Measurements from ENCODE around the gene LMF2. TPM values are rescaled to one million over a fixed set of nuclear protein-coding genes. Genes with fewer than 3 reads are reported as not detected.

Gene LMF2
- total and polyA plus RNA-seq, 5 donors from 2014 or later, result 21.5 to 113 (median 21.8) TPM

DNA sequence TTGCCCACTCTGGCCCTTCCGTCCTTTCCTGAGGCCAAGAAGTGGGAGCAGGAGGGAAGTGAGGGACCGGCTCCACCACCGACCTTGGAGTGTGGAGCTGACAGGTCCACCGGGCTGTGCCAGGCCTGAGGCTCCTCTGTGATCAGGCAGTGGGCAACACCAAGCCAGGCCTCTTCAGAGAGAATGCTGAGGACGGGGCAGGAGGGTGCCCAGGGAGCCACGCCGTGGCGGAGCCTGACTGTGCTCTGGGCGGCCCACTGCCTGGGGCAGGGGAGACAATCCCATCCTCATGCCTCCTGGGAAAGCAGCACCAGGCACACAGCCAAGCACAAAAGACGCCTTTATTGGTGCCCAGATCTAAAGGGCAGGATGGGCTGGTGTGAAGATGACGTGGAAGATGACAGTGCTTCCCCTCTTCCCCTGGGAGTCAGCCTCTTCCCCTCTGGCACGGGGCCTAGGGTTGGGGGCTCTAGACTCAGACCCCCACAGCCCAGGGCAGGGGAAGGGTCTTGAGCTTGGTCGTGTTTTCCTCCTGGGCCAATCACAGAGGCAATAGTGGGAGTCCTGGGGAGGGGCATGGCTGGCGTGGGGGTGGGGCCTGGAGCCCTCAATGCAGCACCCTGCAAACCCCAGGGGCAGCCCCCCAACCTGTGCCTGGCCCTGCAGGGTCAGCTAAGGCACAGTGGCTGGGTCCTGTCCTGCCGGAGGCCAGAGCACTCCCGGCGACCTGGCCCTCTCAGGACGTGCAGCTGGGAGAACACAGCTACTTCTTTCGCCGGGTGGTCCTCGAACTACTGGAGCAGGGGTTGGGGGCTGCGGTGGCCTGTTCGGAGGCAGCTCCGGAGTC lies 4.7 kb downstream of the LMF2 start:
- peaks cover 16% of the 10 kb centered on the region for H3K4me1 ChIP-seq (ENCODE audit: control insufficient read depth, insufficient read depth, low read length, poor library complexity, severe bottlenecking)
- no peaks in the 10 kb centered on the region for H3K27me3 Mint-ChIP-seq
- H3K27ac Mint-ChIP-seq, result no peak overlapping the region
- no peaks in the 10 kb centered on the region for H3K36me3 Mint-ChIP-seq
- no peaks in the 10 kb centered on the region for H3K9me3 Mint-ChIP-seq
- no peak overlapping the region for H3K27ac ChIP-seq (ENCODE audit: insufficient read depth, low read length, poor library complexity, severe bottlenecking)
- H3K27me3 ChIP-seq (ENCODE audit: control insufficient read depth, insufficient read depth, low read length), result no peaks in the 10 kb centered on the region
- no peak for DNase-seq
- no peak for ATAC-seq (ENCODE audit: low read depth in 2 of 2)
- H3K4me1 Mint-ChIP-seq, result peaks cover 0 to 17% (median 4%) of the 10 kb centered on the region in 4 donors
- no peak overlapping the region for H3K4me3 Mint-ChIP-seq
- H3K4me3 ChIP-seq (ENCODE audit: low read depth, low read length), result no peak overlapping the region
- no peaks in the 10 kb centered on the region for H3K9me3 ChIP-seq (ENCODE audit: control insufficient read depth in 2 of 2, low read length in 2 of 2)
- peaks cover 20% of the 10 kb centered on the region for H3K36me3 ChIP-seq (ENCODE audit: control insufficient read depth, insufficient read depth, low read length)

GRCh38 chr22:50502096-50502495 lies 5.4 kb downstream of the LMF2 start:
- H3K4me1 ChIP-seq (ENCODE audit: control insufficient read depth, insufficient read depth, low read length, poor library complexity, severe bottlenecking), result peaks cover 16% of the 10 kb centered on the region
- no peaks in the 10 kb centered on the region for H3K27me3 Mint-ChIP-seq
- no peak overlapping the region for H3K27ac Mint-ChIP-seq
- DNase-seq (no peak), ATAC-seq (ENCODE audit: low read depth in 2 of 2) (no peak)
- peaks cover 0 to 14% (median 4%) of the 10 kb centered on the region in 4 donors for H3K4me1 Mint-ChIP-seq
- no peak overlapping the region for H3K27ac ChIP-seq (ENCODE audit: insufficient read depth, low read length, poor library complexity, severe bottlenecking)
- H3K36me3 Mint-ChIP-seq, result no peaks in the 10 kb centered on the region
- H3K4me3 Mint-ChIP-seq, result peak overlapping the region in 1 of 4 donors; percentile 77
- H3K4me3 ChIP-seq (ENCODE audit: low read depth, low read length), result no peak overlapping the region
- H3K9me3 ChIP-seq (ENCODE audit: control insufficient read depth in 2 of 2, low read length in 2 of 2), result no peaks in the 10 kb centered on the region
- peaks cover 20% of the 10 kb centered on the region for H3K36me3 ChIP-seq (ENCODE audit: control insufficient read depth, insufficient read depth, low read length)
- no peaks in the 10 kb centered on the region for H3K9me3 Mint-ChIP-seq
- no peaks in the 10 kb centered on the region for H3K27me3 ChIP-seq (ENCODE audit: control insufficient read depth, insufficient read depth, low read length)

GRCh38 chr22:50500452-50500851 lies 7.0 kb downstream of the LMF2 start:
- Histone ChIP-seq H3K4me3 (ENCODE audit: low read depth, low read length) (no peak overlapping the region), H3K9me3 (ENCODE audit: control insufficient read depth in 2 of 2, low read length in 2 of 2) (no peaks in the 10 kb centered on the region), H3K4me1 (ENCODE audit: control insufficient read depth, insufficient read depth, low read length, poor library complexity, severe bottlenecking) (no peaks in the 10 kb centered on the region), H3K27me3 (ENCODE audit: control insufficient read depth, insufficient read depth, low read length) (no peaks in the 10 kb centered on the region), H3K36me3 (ENCODE audit: control insufficient read depth, insufficient read depth, low read length) (peaks cover 19% of the 10 kb centered on the region), H3K27ac (ENCODE audit: insufficient read depth, low read length, poor library complexity, severe bottlenecking) (no peak overlapping the region)
- no peaks in the 10 kb centered on the region for H3K9me3 Mint-ChIP-seq
- DNase-seq (no peak), ATAC-seq (ENCODE audit: low read depth in 2 of 2) (no peak)
- H3K4me3 Mint-ChIP-seq, result no peak overlapping the region
- H3K36me3 Mint-ChIP-seq, result no peaks in the 10 kb centered on the region
- H3K27ac Mint-ChIP-seq, result peak overlapping the region in 1 of 3 donors; percentile 71
- peaks cover 0 to 8% (median 4%) of the 10 kb centered on the region in 4 donors for H3K4me1 Mint-ChIP-seq
- H3K27me3 Mint-ChIP-seq, result no peaks in the 10 kb centered on the region

GRCh38 chr22:50498322-50498890 lies 9.1 kb downstream of the LMF2 start:
- Mint-ChIP-seq H3K4me1 (peaks cover 0 to 8% (median 4%) of the 10 kb centered on the region in 4 donors), H3K27me3 (no peaks in the 10 kb centered on the region), H3K9me3 (no peaks in the 10 kb centered on the region), H3K27ac (no peak overlapping the region), H3K4me3 (peak overlapping the region in 2 of 4 donors; percentile 29 to 63), H3K36me3 (no peaks in the 10 kb centered on the region)
- Histone ChIP-seq H3K4me1 (ENCODE audit: control insufficient read depth, insufficient read depth, low read length, poor library complexity, severe bottlenecking) (no peaks in the 10 kb centered on the region), H3K4me3 (ENCODE audit: low read depth, low read length) (no peak overlapping the region), H3K27me3 (ENCODE audit: control insufficient read depth, insufficient read depth, low read length) (no peaks in the 10 kb centered on the region), H3K36me3 (ENCODE audit: control insufficient read depth, insufficient read depth, low read length) (peaks cover 11% of the 10 kb centered on the region), H3K27ac (ENCODE audit: insufficient read depth, low read length, poor library complexity, severe bottlenecking) (no peak overlapping the region), H3K9me3 (ENCODE audit: control insufficient read depth in 2 of 2, low read length in 2 of 2) (no peaks in the 10 kb centered on the region)
- ATAC-seq (ENCODE audit: low read depth in 2 of 2), result peak; percentile 74 to 83
- DNase-seq, result peak; percentile 49 to 74 (median 70)

- Histone ChIP-seq H3K4me1 (ENCODE audit: control insufficient read depth, insufficient read depth, low read length, poor library complexity, severe bottlenecking) (no peaks in the 10 kb centered on the region), H3K9me3 (ENCODE audit: control insufficient read depth in 2 of 2, low read length in 2 of 2) (no peaks in the 10 kb centered on the region), H3K4me3 (ENCODE audit: low read depth, low read length) (no peak overlapping the region), H3K27me3 (ENCODE audit: control insufficient read depth, insufficient read depth, low read length) (no peaks in the 10 kb centered on the region), H3K36me3 (ENCODE audit: control insufficient read depth, insufficient read depth, low read length) (no peaks in the 10 kb centered on the region), H3K27ac (ENCODE audit: insufficient read depth, low read length, poor library complexity, severe bottlenecking) (no peak overlapping the region)
- Mint-ChIP-seq H3K27me3 (no peaks in the 10 kb centered on the region), H3K4me3 (peak overlapping the region in 1 of 4 donors; percentile 27), H3K36me3 (no peaks in the 10 kb centered on the region), H3K27ac (no peak overlapping the region), H3K9me3 (no peaks in the 10 kb centered on the region), H3K4me1 (peaks cover 0 to 8% (median 4%) of the 10 kb centered on the region in 4 donors)
- no peak for DNase-seq
- ATAC-seq (ENCODE audit: low read depth in 2 of 2), result no peak
Measured at GRCh38 chr22:50497093-50497492, 10.4 kb downstream of the LMF2 start.

DNA sequence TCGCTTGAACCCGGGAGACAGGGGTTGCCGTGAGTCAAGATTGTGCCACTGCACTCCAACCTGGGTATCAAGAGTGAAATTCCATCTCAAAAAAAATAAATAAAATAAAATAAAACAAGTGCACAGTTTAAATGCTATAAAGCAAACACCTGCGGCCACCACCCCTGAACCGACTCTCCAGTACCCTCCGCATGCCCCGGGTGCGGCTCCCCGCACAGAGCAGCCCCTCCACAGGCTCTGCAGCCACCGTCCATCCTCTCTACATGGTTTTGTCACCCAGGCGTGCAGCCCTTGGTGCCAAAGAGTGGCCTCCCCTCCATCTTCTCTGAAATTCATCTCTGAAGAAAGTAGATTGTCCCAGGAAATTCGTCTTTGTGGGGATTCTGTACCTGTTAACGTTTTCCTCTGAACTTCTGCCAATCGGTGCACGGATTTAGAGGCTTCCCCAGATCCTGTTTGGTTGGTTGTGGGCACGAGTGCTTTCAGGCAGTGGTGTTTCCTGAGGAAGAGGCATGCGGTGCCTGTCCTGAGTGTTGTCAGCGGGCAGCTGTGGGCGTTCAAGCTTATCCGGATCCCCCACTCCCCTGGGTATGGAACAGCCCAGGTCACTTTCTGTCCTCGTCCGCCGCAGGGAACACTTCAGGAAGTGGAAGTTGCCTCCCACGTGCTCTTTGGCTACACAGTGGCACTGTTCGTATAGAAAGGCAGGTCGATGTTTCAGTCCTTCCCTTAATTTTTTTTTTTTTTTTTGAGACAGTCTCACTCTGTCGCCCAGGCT lies 16.8 kb downstream of the LMF2 start:
- ATAC-seq (ENCODE audit: low read depth in 2 of 2) (peak in 1 of 2 donors; percentile 28), DNase-seq (no peak)
- no peaks in the 10 kb centered on the region for H3K27me3 ChIP-seq (ENCODE audit: control insufficient read depth, insufficient read depth, low read length)
- H3K9me3 ChIP-seq (ENCODE audit: control insufficient read depth in 2 of 2, low read length in 2 of 2), result no peaks in the 10 kb centered on the region
- no peaks in the 10 kb centered on the region for H3K36me3 ChIP-seq (ENCODE audit: control insufficient read depth, insufficient read depth, low read length)
- H3K4me3 ChIP-seq (ENCODE audit: low read depth, low read length), result no peak overlapping the region
- Mint-ChIP-seq H3K27me3 (peaks cover 6% of the 10 kb centered on the region), H3K9me3 (no peaks in the 10 kb centered on the region), H3K27ac (peak overlapping the region in 1 of 3 donors; percentile 54), H3K4me1 (peaks cover 0 to 9% (median 6%) of the 10 kb centered on the region in 4 donors), H3K36me3 (no peaks in the 10 kb centered on the region), H3K4me3 (peak overlapping the region in 2 of 4 donors; percentile 11 to 72)
- H3K27ac ChIP-seq (ENCODE audit: insufficient read depth, low read length, poor library complexity, severe bottlenecking), result no peak overlapping the region
- peaks cover 7% of the 10 kb centered on the region for H3K4me1 ChIP-seq (ENCODE audit: control insufficient read depth, insufficient read depth, low read length, poor library complexity, severe bottlenecking)

DNA sequence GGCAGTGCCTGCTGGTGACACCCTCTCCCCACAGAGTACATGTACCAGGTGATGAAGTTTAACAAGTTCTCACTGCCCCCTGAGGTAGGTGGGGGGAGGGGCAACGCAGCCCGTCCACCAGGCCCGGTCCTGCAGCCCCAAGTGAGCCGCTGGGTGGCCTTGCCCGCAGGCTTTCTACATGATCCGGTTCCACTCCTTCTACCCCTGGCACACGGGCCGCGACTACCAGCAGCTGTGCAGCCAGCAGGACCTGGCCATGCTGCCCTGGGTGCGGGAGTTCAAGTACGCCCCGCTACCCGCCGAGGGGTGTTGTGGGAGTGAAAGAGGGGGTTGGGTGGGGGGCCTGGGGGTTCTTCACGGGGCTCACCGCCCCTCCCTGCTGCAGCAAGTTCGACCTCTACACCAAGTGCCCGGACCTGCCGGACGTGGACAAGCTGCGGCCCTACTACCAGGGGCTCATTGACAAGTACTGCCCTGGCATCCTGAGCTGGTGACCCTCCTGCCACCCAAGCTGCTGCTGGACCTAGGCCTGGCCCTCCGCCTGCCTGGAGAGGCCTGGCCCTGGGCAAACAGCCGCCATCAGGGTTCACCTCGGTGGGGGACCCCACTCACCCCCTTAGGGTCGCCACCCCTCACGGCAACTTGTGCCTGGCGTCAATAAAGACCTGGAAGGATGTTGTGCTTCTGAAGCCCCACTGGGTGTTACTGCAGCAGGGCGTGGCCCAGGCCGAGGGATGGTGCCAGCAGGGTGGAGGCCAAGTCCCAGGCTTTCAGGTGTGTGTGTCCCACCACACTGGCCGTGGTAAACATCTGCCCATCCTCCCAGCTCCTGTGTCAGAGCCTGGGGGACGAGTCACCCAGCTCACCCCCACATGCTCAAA lies 17.9 kb downstream of the LMF2 start:
- Histone ChIP-seq H3K36me3 (ENCODE audit: control insufficient read depth, insufficient read depth, low read length) (no peaks in the 10 kb centered on the region), H3K27me3 (ENCODE audit: control insufficient read depth, insufficient read depth, low read length) (no peaks in the 10 kb centered on the region), H3K27ac (ENCODE audit: insufficient read depth, low read length, poor library complexity, severe bottlenecking) (no peak overlapping the region), H3K4me3 (ENCODE audit: low read depth, low read length) (no peak overlapping the region), H3K4me1 (ENCODE audit: control insufficient read depth, insufficient read depth, low read length, poor library complexity, severe bottlenecking) (peaks cover 7% of the 10 kb centered on the region), H3K9me3 (ENCODE audit: control insufficient read depth in 2 of 2, low read length in 2 of 2) (no peaks in the 10 kb centered on the region)
- no peak for ATAC-seq (ENCODE audit: low read depth in 2 of 2)
- Mint-ChIP-seq H3K9me3 (no peaks in the 10 kb centered on the region), H3K4me1 (peaks cover 0 to 9% (median 6%) of the 10 kb centered on the region in 4 donors), H3K36me3 (no peaks in the 10 kb centered on the region), H3K27ac (no peak overlapping the region), H3K4me3 (no peak overlapping the region), H3K27me3 (peaks cover 10% of the 10 kb centered on the region)
- no peak for DNase-seq
